ENCODE results near the gene HRK. TPM values are rescaled to one million over a fixed set of nuclear protein-coding genes. Genes with fewer than 3 reads are reported as not detected.
A peak's percentile ranks its signal among the peaks of the same experiment; 100 is the strongest.

HRK gene
- total and polyA plus RNA-seq, 12 donors = 0.09 to 1.1 (median 0.24) TPM; not detected in 3

- H3K4me1 ChIP-seq (replicated peaks in 1 of 2) = peaks cover 0 to 7% of the 10 kb centered on the region in 2 donors
- TF ChIP-seq CTCF (IDR thresholded peaks at IDR 0.05) = no peak
- TF ChIP-seq POLR2A (IDR thresholded peaks at IDR 0.05) = no peak
- intact Hi-C loops (cut with DNase I) = no loop called here
- H3K27ac ChIP-seq = no peak overlapping the region
- H3K9me3 ChIP-seq (replicated peaks in 1 of 3) = no peaks in the 10 kb centered on the region
- H3K36me3 ChIP-seq (replicated peaks in 1 of 2) = no peaks in the 10 kb centered on the region
- no peaks in the 10 kb centered on the region for H3K27me3 ChIP-seq
- no peak overlapping the region for H3K4me3 ChIP-seq
- no peak for DNase-seq
Observed at GRCh38 chr12:116916122-116916521, 34.9 kb upstream of the HRK start.

DNA sequence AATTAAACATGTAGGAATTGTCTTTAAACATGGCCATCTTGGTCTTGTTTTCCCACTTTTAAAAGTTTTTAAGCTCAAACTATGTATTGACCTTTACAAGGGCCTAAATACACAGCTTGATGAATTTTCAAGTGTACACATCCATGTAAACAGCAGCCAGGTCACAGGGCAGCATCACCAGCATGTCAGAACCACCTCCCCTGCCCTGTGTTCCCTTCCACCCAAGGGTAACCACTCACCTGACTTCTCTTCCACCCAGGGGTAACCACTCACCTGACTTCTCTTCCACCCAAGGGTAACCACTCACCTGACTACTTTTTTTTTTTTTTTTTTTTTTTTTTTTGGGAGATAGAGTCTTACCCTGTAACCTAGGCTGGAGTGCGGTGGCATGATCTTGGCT, 34.1 kb upstream of the HRK start:
- Histone ChIP-seq H3K27me3 (no peaks in the 10 kb centered on the region), H3K27ac (no peak overlapping the region), H3K4me3 (no peak overlapping the region), H3K4me1 (replicated peaks in 1 of 2) (peaks cover 0 to 7% of the 10 kb centered on the region in 2 donors), H3K9me3 (replicated peaks in 1 of 3) (no peaks in the 10 kb centered on the region), H3K36me3 (replicated peaks in 1 of 2) (no peaks in the 10 kb centered on the region)
- DNase-seq = no peak
- WGBS, 4 donors = 94 to 100% (median 100%) methylated on average over 1 of the region's 1 CpG
- intact Hi-C loops (cut with DNase I) = no loop called here
- TF ChIP-seq POLR2A (IDR thresholded peaks at IDR 0.05) (no peak), CTCF (IDR thresholded peaks at IDR 0.05) (no peak)

DNA sequence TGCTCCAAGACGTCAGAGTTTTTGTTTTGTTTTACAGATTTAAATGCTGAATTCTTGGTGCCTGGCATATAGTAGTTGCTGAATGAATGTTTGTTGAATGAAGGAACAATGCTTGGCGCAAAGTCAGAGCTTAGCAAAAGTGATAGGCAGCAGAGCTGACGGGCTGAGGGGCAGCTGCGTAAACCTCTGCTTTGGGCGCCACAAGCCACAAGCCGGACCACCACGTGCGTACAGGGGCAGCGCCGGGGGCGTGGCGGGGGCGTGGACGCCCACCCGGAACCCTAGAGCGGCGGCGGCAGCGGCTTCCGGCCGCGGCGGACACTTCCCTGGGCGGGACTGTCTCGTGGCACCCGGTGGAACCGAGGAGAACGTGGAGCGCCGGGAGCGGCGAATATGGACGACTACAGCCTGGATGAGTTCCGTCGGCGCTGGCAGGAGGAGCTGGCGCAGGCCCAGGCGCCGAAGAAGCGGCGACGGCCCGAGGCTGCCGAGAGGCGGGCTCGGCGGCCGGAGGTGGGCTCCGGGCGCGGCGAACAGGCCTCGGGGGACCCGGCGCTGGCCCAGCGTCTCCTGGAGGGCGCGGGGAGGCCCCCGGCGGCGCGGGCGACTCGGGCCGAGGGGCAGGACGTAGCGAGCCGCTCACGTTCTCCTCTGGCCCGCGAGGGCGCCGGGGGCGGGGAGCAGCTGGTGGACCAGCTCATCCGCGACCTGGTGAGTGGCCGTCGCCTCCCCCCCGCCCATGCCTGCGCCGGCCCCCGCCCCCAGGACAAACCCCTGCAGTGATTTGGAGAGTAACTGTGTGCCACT, 29.6 kb upstream of the HRK start, which contains the start of gene FBXW8:
Gene FBXW8 (plus strand): TSS at position 306 of the 807 bp plus-strand sequence. CDS start 88 bp downstream, at position 394.
- Histone ChIP-seq H3K36me3 (replicated peaks in 1 of 2) (no peaks in the 10 kb centered on the region), H3K4me3 (peak within 1 kb of the TSS; percentile 42 to 99 (median 73)), H3K27me3 (no peaks in the 10 kb centered on the region), H3K9me3 (replicated peaks in 1 of 3) (no peaks in the 10 kb centered on the region), H3K4me1 (replicated peaks in 1 of 2) (peaks cover 0 to 7% of the 10 kb centered on the region in 2 donors), H3K27ac (peak within 1 kb of the TSS in 4 of 5 donors; percentile 70 to 90 (median 79))
- TF ChIP-seq POLR2A (IDR thresholded peaks at IDR 0.05) (no peak), CTCF (IDR thresholded peaks at IDR 0.05) (no peak)
- 0 to 1% (median 1%) methylated on average over 8 to 82 of the region's 82 CpGs for WGBS, 4 donors
- intact Hi-C loops (cut with DNase I) = no loop called here
- peak; percentile 65 to 83 (median 70) for DNase-seq

DNA sequence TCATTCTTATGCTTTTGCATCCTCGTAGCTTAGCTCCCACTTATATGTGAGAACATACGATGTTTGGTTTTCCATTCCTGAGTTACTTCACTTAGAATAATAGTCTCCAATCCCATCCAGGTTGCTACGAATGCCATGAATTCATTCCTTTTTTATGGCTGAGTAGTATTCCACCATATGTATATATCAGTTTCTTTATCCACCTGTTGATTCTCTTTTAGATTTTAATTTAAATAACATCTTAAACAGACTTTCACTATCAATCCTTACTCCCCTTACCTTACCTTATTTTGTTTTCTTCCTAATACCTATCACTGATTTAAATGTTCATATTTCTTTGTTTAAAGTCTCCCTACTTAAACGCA, 29.0 kb upstream of the HRK start:
- Histone ChIP-seq H3K27ac (peak overlapping the region in 1 of 5 donors; percentile 76), H3K4me3 (peak overlapping the region in 3 of 4 donors; percentile 42 to 99 (median 58)), H3K36me3 (replicated peaks in 1 of 2) (no peaks in the 10 kb centered on the region), H3K9me3 (replicated peaks in 1 of 3) (no peaks in the 10 kb centered on the region), H3K4me1 (replicated peaks in 1 of 2) (peaks cover 0 to 7% of the 10 kb centered on the region in 2 donors), H3K27me3 (no peaks in the 10 kb centered on the region)
- intact Hi-C loops (cut with DNase I) = no loop called here
- 57 to 68% (median 59%) methylated on average over 4 of the region's 4 CpGs for WGBS, 4 donors
- no peak for DNase-seq
- TF ChIP-seq CTCF (IDR thresholded peaks at IDR 0.05) (no peak), POLR2A (IDR thresholded peaks at IDR 0.05) (no peak)
